ENCODE data around the gene LRPPRC. TPM values are rescaled to one million over a fixed set of nuclear protein-coding genes. Genes with fewer than 3 reads are reported as not detected.
"Not testable (repeated sequence)": the region's sequence is repeated elsewhere in the genome, so short reads cannot be mapped to it uniquely, and the experiment has no call there.

The LRPPRC gene
- total RNA-seq (2014; rRNA removed; shearing (Covaris generic)), result 162 and 169 TPM in 2 replicates
- 157 and 164 TPM in 2 replicates for polyA plus RNA-seq (2015; cell fraction: cytosol; rRNA removed)
- polyA plus RNA-seq (2015; cell fraction: nucleus; rRNA removed), result 152 and 166 TPM in 2 replicates

DNA sequence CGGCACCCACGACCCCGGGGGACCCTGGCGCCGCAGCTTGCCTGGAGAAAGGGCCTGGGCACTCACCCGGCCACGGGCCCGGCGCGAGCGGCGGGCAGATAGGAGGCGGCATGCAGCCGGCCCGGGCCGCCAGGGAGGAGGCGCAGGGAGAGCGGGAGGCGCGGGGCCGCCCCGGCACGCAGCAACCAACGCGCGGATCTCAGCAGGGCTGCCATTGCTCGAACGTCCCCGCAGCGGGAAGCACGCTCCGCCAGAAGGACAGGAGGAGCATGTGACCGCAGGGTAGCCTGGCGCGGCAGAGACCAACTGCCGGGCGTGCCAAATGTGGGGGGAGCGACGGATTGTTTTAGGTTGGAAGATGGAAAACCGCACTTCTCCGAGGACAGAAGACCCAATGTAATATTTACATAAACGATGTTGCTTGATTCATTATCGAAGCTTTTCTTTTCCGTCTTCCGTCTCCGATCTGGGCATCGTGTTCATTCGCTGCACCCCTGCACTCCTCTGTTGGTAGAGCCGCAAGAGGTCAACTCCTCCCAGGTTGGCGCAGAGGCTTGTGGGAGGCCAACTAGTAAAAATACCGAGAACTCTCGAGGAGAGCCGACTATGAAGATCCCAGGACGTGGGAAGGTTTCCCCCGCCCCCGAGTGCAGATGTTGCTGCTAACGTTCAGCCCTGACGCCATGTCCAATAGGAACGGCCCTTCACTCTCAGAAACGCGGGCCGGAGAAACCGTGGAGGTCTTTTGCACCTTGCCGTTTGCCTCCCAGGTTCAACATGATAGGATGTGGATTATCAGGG is at the start of gene LRPPRC:
Gene LRPPRC (minus strand): TSS at position 257 of the 801 bp plus-strand sequence. CDS start 42 bp downstream, at position 215.
- in situ Hi-C loops (cut with HindIII; ENCODE audit: low pct_unique_long_range_greater_than_20kb, low sequenced_read_pairs), result no loop called here
- peak; percentile 99 for DNase-seq (ENCODE audit: low read depth, low spot score)

DNA sequence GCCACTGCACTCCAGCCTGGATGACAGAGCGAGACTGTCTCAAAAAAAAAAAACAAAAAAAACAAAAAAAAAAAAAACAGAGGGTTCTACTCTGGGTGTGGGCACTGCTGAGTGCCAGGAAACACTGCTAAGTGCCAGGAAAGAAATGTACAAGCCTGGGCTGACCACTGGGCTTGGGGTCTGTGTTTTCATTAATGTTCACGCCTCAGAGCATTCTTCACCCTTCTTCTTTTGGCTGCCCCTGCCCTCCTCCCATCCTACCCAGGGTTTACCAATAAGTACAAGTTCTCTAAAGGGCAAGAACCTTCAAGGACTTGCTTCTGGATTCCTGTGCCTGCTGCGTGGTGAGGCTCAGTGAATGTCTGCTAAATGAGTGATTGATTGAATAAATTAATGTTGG is 49.3 kb upstream of the LRPPRC start:
- in situ Hi-C loops (cut with HindIII; ENCODE audit: low pct_unique_long_range_greater_than_20kb, low sequenced_read_pairs), result loop anchor here (25.0 kb wide), 1 partner anchor 442 kb away; no protein-coding TSS in a partner anchor
- no peak for DNase-seq (ENCODE audit: low read depth, low spot score)

GRCh38 chr2:44044281-44044720 is 48.5 kb upstream of the LRPPRC start:
- peak; percentile 93 for DNase-seq (ENCODE audit: low read depth, low spot score)
- in situ Hi-C loops (cut with HindIII; ENCODE audit: low pct_unique_long_range_greater_than_20kb, low sequenced_read_pairs), result loop anchor here (25.0 kb wide), 1 partner anchor 443 kb away; no protein-coding TSS in a partner anchor

DNA sequence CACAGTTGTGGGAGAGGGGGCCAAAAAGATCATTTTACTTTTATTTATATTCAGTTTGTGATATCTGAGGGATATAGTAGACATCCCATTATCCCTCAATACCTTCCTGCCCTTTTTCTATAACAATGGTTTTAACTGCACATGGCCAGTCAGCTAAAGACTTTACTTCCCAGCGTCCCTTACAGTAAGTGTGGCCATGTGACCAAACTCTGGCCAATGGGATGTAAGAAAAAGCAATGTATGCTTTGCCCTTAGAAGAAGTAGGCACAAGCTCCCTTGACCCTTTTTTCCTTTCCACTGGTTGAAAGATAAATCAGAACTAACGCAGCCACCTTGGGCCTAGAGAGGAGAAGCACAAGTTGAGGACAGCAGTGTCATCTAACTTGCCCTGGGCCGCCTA is 44.6 kb upstream of the LRPPRC start:
- in situ Hi-C loops (cut with HindIII; ENCODE audit: low pct_unique_long_range_greater_than_20kb, low sequenced_read_pairs), result loop anchor here (25.0 kb wide), 1 partner anchor 447 kb away; no protein-coding TSS in a partner anchor
- DNase-seq (ENCODE audit: low read depth, low spot score), result no peak

DNA sequence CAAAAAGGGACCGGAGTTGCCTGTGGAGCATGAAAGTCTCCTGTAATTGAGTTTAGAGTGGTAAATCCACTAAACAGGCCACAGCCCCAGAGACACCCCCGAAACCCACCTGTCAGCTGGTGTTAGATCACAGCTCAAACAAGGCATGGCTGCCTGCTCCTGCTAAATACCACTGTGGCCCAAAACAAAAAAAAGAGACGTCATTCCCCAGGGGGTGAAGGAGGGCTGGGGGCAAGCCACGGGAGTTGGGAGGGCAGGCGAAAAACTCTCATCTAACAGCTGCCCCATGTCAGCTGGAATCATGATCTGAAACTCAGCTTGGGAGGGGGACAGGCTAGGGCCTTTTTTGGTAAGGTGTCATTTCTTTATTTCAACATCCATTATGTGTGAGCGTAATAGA is 42.5 kb upstream of the LRPPRC start:
- in situ Hi-C loops (cut with HindIII; ENCODE audit: low pct_unique_long_range_greater_than_20kb, low sequenced_read_pairs), result loop anchor here (25.0 kb wide), 1 partner anchor 449 kb away; no protein-coding TSS in a partner anchor
- no peak for DNase-seq (ENCODE audit: low read depth, low spot score)

- no peak for DNase-seq (ENCODE audit: low read depth, low spot score)
- in situ Hi-C loops (cut with HindIII; ENCODE audit: low pct_unique_long_range_greater_than_20kb, low sequenced_read_pairs), result loop anchor here (25.0 kb wide), 1 partner anchor 450 kb away; no protein-coding TSS in a partner anchor
These were observed 41.4 kb upstream of the LRPPRC start for GRCh38 chr2:44037221-44037620.

DNA sequence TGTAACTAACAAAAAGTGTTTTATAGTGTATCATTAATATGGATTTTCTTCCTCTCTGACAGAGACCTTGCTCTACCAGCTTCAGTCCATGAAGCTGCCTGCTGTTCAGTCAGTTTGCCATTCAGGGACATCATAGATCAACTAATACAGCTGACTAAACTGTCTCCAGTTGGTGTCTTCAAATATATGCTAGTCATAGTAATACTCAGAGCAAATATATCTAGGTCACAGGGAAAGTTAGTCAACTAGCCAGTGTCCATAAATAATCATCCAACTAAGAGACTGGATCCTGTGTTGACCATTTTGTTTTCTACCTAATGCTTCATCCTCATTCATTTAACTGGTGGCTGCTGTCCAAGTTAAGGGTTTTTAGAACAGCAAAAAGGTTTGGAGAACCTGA is 38.2 kb upstream of the LRPPRC start:
- in situ Hi-C loops (cut with HindIII; ENCODE audit: low pct_unique_long_range_greater_than_20kb, low sequenced_read_pairs), result loop anchor here (25.0 kb wide), 1 partner anchor 453 kb away; no protein-coding TSS in a partner anchor
- no peak for DNase-seq (ENCODE audit: low read depth, low spot score)

GRCh38 chr2:44027076-44027475 is 31.3 kb upstream of the LRPPRC start:
- in situ Hi-C loops (cut with HindIII; ENCODE audit: low pct_unique_long_range_greater_than_20kb, low sequenced_read_pairs), result loop anchor here (25.0 kb wide), 1 partner anchor 460 kb away; no protein-coding TSS in a partner anchor
- DNase-seq (ENCODE audit: low read depth, low spot score), result not testable (repeated sequence)

DNA sequence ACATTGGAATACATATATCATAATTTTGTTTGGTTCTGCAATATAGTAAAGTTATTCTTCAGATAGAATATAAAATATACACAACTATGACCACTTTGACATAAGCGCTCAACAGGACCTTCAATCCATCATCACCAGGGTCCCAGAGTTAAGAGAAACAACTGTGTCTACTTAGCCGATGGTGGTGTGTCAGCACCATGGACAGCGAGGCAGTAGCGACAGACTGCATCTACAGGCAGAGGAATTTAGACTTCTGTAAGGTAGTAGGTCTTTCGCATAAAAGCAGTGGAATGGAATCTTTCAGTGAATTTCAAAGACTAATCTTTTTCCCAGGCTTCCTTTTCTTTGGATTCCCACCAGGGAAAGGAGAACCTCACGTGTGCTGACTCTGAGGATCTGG is 20.5 kb upstream of the LRPPRC start:
- in situ Hi-C loops (cut with HindIII; ENCODE audit: low pct_unique_long_range_greater_than_20kb, low sequenced_read_pairs), result no loop called here

DNA sequence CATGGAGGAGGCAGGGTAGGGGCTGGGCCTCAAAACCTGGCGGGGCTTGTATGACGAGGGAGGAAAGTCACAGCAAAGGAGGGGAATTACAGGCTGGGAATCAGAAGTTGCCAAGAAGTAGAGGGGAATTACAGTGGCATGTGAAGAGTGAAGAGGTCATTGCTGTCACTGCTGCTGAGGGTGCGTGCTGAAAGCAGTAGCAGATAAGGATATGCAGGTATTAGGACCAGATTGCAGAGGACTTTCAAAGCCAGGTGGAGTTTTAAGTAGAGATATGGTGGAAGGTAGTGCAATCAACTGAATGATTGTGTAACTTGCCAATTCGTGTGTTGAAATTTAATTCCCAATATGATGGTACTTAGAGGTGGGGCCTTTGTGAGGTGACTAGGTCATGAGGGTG is 19.4 kb upstream of the LRPPRC start:
- in situ Hi-C loops (cut with HindIII; ENCODE audit: low pct_unique_long_range_greater_than_20kb, low sequenced_read_pairs), result no loop called here

More for the DNA sequence above, 20.5 kb upstream of the LRPPRC start:
- DNase-seq (ENCODE audit: low read depth, low spot score), result peak; percentile 53

DNA sequence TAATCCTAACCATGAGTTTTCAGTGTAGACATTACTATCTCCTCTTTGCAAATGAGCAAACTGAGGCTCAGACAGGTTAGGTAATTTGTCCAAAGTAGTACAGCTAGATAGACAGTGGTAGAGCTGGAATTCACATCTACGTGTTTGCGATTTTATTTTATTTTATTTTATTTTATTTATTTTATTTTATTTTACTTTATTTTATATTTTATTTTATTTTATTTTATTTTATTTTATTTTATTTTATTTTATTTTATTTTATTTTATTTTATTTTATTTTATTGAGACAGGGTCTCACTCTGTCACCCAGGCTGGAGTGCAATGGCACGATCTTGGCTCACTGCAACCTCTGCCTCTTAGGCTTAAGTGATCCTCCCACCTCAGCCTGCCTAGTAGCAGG is 17.4 kb upstream of the LRPPRC start:
- in situ Hi-C loops (cut with HindIII; ENCODE audit: low pct_unique_long_range_greater_than_20kb, low sequenced_read_pairs), result not testable (repeated sequence)

More for the DNA sequence above, 19.4 kb upstream of the LRPPRC start:
- no peak for DNase-seq (ENCODE audit: low read depth, low spot score)

DNA sequence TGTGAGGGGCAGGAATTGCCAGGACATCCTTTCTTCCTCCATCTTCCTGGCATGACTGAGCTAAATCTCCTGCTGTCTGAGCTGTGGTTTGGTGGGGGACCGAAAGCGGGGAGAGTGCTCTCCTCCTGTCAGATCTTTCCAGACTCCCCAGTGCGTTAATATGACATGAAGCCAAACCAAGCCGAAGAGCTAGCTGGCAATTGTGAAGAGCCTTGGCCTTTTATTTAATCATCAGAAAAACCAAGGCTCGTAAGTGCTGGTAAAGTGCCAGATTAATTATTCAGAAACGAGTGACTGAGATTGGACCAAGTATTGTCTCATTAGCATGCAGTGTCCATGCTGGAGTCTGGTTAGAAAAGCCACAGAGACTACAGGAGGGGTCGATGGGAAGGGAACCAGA is 14.5 kb upstream of the LRPPRC start:
- in situ Hi-C loops (cut with HindIII; ENCODE audit: low pct_unique_long_range_greater_than_20kb, low sequenced_read_pairs), result no loop called here
- no peak for DNase-seq (ENCODE audit: low read depth, low spot score)

More for the DNA sequence above, 17.4 kb upstream of the LRPPRC start:
- not testable (repeated sequence) for DNase-seq (ENCODE audit: low read depth, low spot score)

GRCh38 chr2:44009136-44009735 is 13.4 kb upstream of the LRPPRC start:
- DNase-seq (ENCODE audit: low read depth, low spot score), result no peak
- in situ Hi-C loops (cut with HindIII; ENCODE audit: low pct_unique_long_range_greater_than_20kb, low sequenced_read_pairs), result no loop called here

- no peak for DNase-seq (ENCODE audit: low read depth, low spot score)
- in situ Hi-C loops (cut with HindIII; ENCODE audit: low pct_unique_long_range_greater_than_20kb, low sequenced_read_pairs), result no loop called here
These were observed 10.1 kb upstream of the LRPPRC start for GRCh38 chr2:44005846-44006245.

DNA sequence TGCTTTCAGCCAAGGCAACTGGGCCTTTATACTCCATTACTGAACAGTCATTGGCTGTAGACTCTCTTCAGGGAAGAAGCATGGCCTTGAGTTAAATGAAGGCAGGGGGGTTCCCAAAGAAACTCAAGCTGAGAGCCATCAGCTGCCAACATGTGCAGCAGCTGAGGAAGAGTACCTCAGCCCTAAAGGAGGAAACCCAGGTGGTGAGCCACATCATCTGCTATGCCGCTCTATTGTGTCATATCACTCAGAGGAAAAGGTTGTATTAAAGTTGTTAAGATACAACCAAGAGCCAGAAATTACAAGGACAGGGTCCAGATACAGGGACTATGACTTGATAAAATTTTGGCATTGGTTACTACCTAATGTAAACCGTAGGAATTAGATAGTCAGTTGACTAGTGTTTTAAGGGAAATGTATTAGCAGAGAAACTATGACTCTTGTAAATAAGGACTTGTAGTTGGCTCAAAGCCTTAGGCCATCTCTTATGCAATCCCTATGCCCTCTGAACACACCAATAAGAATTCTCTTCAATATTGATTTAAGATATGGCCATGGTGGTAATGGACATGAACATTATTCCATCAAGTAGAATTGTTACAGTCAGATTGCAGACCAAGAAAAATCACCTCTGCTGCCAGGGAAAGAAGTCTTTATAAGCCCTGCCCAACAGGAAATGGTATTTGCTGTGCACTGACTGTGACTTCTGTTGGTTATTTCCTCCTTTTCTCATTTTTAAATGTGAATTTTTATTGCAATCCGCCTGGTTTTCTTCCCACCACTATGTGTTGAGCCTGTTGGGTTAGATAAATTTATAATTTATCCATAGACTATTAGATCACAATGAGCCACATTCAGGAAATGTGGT is 9.2 kb upstream of the LRPPRC start:
- in situ Hi-C loops (cut with HindIII; ENCODE audit: low pct_unique_long_range_greater_than_20kb, low sequenced_read_pairs), result no loop called here
- DNase-seq (ENCODE audit: low read depth, low spot score), result no peak

GRCh38 chr2:44001716-44002115 is 5.9 kb upstream of the LRPPRC start:
- peak; percentile 41 for DNase-seq (ENCODE audit: low read depth, low spot score)
- in situ Hi-C loops (cut with HindIII; ENCODE audit: low pct_unique_long_range_greater_than_20kb, low sequenced_read_pairs), result no loop called here

GRCh38 chr2:43998263-43998662 is 2.5 kb upstream of the LRPPRC start:
- in situ Hi-C loops (cut with HindIII; ENCODE audit: low pct_unique_long_range_greater_than_20kb, low sequenced_read_pairs), result no loop called here
- no peak for DNase-seq (ENCODE audit: low read depth, low spot score)
